ENCODE data around the gene CHADL. TPM values are rescaled to one million over a fixed set of nuclear protein-coding genes. Genes with fewer than 3 reads are reported as not detected.

Gene CHADL
- total RNA-seq, 4 donors from 2014 or later = 7.5 to 13.2 (median 10.3) TPM

DNA sequence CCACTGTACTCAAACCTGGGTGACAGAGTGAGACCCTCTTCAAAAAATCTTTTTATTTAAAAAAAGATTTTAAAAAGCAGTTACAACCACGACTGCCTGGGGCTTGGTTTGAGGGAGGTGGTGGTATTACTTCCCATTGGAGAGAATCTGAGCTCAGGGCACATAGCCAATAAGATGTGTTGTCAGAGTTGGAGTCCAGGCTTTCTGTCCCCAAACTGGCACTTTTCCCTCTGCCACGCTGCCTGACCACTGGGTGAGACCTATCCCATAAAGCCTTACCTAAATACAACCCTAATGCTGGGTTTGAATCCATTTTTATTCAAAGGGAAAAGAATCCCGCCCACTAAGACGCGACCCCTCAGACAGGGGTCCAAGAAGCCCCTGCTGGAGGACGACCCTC lies 11.5 kb downstream of the CHADL start:
- intact Hi-C loops (cut with DNase I) = no loop called here
- Histone ChIP-seq H3K27me3 (no peaks in the 10 kb centered on the region), H3K9me3 (no peaks in the 10 kb centered on the region), H3K36me3 (peaks cover 22 to 76% (median 57%) of the 10 kb centered on the region in 4 donors), H3K4me3 (no peak overlapping the region), H3K4me1 (peaks cover 0 to 30% (median 0%) of the 10 kb centered on the region in 4 donors), H3K27ac (replicated peaks in 1 of 4) (no peak overlapping the region)
- DNase-seq (ENCODE audit: extremely low spot score) = no peak
- TF ChIP-seq POLR2AphosphoS5 (IDR thresholded peaks at IDR 0.05) (no peak), POLR2A (IDR thresholded peaks at IDR 0.05; ENCODE audit: low read depth) (no peak), EP300 (IDR thresholded peaks at IDR 0.05) (no peak)
- TF ChIP-seq, protein P1, sequence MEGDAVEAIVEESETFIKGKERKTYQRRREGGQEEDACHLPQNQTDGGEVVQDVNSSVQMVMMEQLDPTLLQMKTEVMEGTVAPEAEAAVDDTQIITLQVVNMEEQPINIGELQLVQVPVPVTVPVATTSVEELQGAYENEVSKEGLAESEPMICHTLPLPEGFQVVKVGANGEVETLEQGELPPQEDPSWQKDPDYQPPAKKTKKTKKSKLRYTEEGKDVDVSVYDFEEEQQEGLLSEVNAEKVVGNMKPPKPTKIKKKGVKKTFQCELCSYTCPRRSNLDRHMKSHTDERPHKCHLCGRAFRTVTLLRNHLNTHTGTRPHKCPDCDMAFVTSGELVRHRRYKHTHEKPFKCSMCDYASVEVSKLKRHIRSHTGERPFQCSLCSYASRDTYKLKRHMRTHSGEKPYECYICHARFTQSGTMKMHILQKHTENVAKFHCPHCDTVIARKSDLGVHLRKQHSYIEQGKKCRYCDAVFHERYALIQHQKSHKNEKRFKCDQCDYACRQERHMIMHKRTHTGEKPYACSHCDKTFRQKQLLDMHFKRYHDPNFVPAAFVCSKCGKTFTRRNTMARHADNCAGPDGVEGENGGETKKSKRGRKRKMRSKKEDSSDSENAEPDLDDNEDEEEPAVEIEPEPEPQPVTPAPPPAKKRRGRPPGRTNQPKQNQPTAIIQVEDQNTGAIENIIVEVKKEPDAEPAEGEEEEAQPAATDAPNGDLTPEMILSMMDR (IDR thresholded peaks at IDR 0.05) = no peak
- WGBS = 84% methylated on average over 6 of the region's 6 CpGs

DNA sequence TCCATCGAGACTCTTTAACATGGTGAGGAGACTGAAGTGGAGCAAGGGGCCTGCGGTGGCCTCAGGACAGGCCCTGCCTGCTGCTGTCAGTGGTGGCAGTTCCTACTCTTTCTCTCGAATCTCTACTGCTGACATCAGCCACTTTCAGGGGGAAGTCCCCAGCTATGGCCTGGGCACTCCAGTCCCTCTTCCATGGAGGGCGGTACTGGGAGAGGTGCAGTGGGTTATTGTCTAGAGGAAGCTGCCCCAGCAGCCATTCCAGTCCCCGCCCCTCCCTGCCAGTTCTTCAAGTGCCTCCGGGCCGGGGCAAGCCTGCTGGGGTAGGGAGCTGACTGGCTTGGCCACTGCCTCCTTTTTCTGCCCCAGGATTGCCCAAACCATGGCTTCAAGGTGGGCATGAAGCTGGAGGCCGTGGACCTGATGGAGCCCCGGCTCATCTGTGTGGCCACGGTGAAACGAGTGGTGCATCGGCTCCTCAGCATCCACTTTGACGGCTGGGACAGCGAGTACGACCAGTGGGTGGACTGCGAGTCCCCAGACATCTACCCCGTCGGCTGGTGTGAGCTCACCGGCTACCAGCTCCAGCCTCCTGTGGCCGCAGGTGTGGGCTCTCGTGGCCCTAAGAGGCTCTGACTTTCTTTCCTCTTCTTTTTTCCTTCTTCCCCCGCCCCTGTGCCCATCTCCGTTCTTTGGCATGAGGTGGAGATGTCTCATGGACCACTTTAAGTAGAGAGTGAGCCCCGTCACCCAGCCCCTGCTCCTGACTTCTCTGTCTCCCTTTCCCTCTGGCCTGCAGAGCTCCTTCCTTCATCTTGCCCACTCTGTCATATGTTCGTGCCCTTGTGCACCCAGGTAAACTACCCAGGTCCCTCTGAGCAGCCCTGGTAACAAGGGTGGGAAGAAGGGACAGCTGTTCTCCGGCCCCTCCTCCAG lies 13.7 kb downstream of the CHADL start:
- no peak overlapping the region for H3K4me3 ChIP-seq
- intact Hi-C loops (cut with DNase I) = no loop called here
- 93% methylated on average over 17 of the region's 26 CpGs for WGBS
- no peaks in the 10 kb centered on the region for H3K9me3 ChIP-seq
- TF ChIP-seq POLR2A (IDR thresholded peaks at IDR 0.05; ENCODE audit: low read depth) = no peak
- no peak for TF ChIP-seq POLR2AphosphoS5 (IDR thresholded peaks at IDR 0.05)
- TF ChIP-seq, protein P1 (IDR thresholded peaks at IDR 0.05) = no peak
- peaks cover 43 to 98% (median 79%) of the 10 kb centered on the region in 4 donors for H3K36me3 ChIP-seq
- peaks cover 0 to 23% (median 0%) of the 10 kb centered on the region in 4 donors for H3K4me1 ChIP-seq
- no peaks in the 10 kb centered on the region for H3K27me3 ChIP-seq
- DNase-seq (ENCODE audit: extremely low spot score) = no peak
- no peak overlapping the region for H3K27ac ChIP-seq (replicated peaks in 1 of 4)

DNA sequence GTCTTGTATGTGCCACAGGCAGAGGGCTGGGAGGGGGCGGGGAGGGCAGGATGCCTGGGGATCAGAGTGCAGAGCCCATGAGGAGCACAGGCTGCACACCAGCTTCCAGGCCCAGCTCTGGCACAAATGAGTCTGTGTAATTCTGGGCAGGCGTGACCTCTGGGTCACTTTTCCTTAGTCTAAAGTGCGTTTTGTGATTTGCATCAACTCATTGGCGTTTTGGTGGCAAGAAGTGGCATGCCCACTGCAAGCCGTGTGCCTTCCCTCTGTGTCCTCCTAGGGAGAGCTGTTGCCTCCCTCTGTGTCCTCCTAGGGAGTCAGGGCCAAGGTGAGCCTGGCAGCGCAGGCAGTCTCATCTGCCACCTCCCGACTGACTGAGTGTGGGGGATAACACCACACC lies 17.2 kb downstream of the CHADL start:
- TF ChIP-seq EP300 (IDR thresholded peaks at IDR 0.05) = no peak
- TF ChIP-seq, protein P1 (IDR thresholded peaks at IDR 0.05) = no peak
- no peak for TF ChIP-seq POLR2AphosphoS5 (IDR thresholded peaks at IDR 0.05)
- peaks cover 61 to 97% (median 95%) of the 10 kb centered on the region in 4 donors for H3K36me3 ChIP-seq
- no peaks in the 10 kb centered on the region for H3K9me3 ChIP-seq
- H3K27me3 ChIP-seq = no peaks in the 10 kb centered on the region
- intact Hi-C loops (cut with DNase I) = no loop called here
- DNase-seq (ENCODE audit: extremely low spot score) = no peak
- 86% methylated on average over 4 of the region's 7 CpGs for WGBS
- H3K4me3 ChIP-seq = no peak overlapping the region
- H3K27ac ChIP-seq (replicated peaks in 1 of 4) = no peak overlapping the region
- peaks cover 0 to 2% (median 1%) of the 10 kb centered on the region in 4 donors for H3K4me1 ChIP-seq

DNA sequence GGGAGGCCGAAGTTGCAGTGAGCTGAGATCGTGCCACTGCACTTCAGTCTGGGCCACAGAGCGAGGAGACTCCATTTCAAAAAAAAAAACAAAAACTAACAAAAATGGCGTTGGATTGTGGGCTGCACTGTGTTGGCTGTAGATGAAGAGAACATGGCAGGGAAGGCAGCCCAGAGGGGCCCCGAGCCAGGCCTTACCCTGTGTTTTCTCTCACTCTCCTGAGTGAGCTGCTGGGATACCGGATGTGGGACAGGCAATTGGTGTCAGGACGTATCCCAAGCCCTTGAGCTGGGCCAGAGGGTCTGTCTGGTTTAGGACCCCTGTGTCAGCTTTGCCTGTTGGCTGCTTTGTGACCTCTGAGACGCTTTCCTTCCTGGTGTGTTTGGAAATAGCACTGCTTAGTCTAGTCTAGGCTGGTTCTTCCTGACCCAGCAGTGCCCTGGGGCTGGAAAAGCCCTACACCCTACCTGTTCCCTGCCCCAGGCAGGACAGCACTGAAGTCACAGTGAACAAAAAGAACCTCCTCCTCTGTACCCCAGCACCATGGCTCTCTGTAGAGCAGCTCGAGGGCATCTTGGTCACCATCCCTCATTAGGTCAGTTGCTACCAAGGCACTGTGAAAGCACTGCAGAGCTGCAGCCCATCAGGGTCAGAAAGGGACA lies 17.8 kb downstream of the CHADL start:
- TF ChIP-seq POLR2A (IDR thresholded peaks at IDR 0.05; ENCODE audit: low read depth) (no peak), POLR2AphosphoS5 (IDR thresholded peaks at IDR 0.05) (no peak), EP300 (IDR thresholded peaks at IDR 0.05) (no peak)
- TF ChIP-seq, protein P1 (IDR thresholded peaks at IDR 0.05) = no peak
- WGBS = 87% methylated on average over 5 of the region's 9 CpGs
- H3K9me3 ChIP-seq = no peaks in the 10 kb centered on the region
- peaks cover 5 to 7% (median 7%) of the 10 kb centered on the region in 4 donors for H3K4me1 ChIP-seq
- no peak overlapping the region for H3K27ac ChIP-seq (replicated peaks in 1 of 4)
- intact Hi-C loops (cut with DNase I) = no loop called here
- peaks cover 60 to 91% (median 89%) of the 10 kb centered on the region in 4 donors for H3K36me3 ChIP-seq
- no peaks in the 10 kb centered on the region for H3K27me3 ChIP-seq
- no peak overlapping the region for H3K4me3 ChIP-seq
- DNase-seq (ENCODE audit: extremely low spot score) = no peak

Measured in esophagus muscularis mucosa (tissue), 4 donors.